Progenitor cell of endocrine pancreas (in vitro differentiated cells): ENCODE results near the gene TRMT44. TPM values are rescaled to one million over a fixed set of nuclear protein-coding genes. Genes with fewer than 3 reads are reported as not detected.

Experiments used
- DNase-seq: peaks from one replicate; pipeline ENCODE4 v3.0.0; 2021; ENCODE audit warnings: low spot score; ENCODE audit not compliant: unreplicated experiment
- H3K27ac Mint-ChIP-seq: 2 replicates; pipeline ENCODE4 v1.8.0; 2021; ENCODE audit warnings: mild to moderate bottlenecking, moderate library complexity, mixed read lengths
- H3K27me3 Mint-ChIP-seq: 2 replicates; pipeline ENCODE4 v1.8.0; 2021; ENCODE audit warnings: mixed read lengths
- H3K36me3 Mint-ChIP-seq: 2 replicates; pipeline ENCODE4 v1.8.0; 2022; ENCODE audit warnings: mixed read lengths; ENCODE audit not compliant: insufficient read depth
- H3K4me1 Mint-ChIP-seq: 2 replicates; pipeline ENCODE4 v1.8.0; 2021; ENCODE audit warnings: low read depth, mixed read lengths
- H3K4me3 Mint-ChIP-seq: 2 replicates; pipeline ENCODE4 v1.8.0; 2021; ENCODE audit warnings: low read depth, mild to moderate bottlenecking, moderate library complexity, mixed read lengths
- H3K9me3 Mint-ChIP-seq: 2 replicates; pipeline ENCODE4 v1.8.0; 2021; ENCODE audit warnings: low read depth, mixed read lengths
- CTCF ChIP-seq: fragments of 200-600 bp; sonication (generic); IDR thresholded peaks from one replicate; pipeline ENCODE4 v1.5.0; 2021; ENCODE audit warnings: antibody characterized with exemption, mild to moderate bottlenecking; ENCODE audit not compliant: unreplicated experiment
- total RNA-seq: library from RNA; stranded (reverse); gene quantifications from 2 replicates; pipeline ENCODE4 v1.2.1, GENCODE V29; 2021

TRMT44 gene
- total RNA-seq, 1 donor from 2014 or later = 31.0 TPM

- peaks cover 10% of the 10 kb centered on the region for H3K4me1 Mint-ChIP-seq
- no peak for DNase-seq
Observed at GRCh38 chr4:8398347-8398746, 42.2 kb upstream of the TRMT44 start.

GRCh38 chr4:8399298-8399697, 41.3 kb upstream of the TRMT44 start:
- Mint-ChIP-seq H3K36me3 (peaks cover 7% of the 10 kb centered on the region), H3K27ac (no peak overlapping the region)

More at GRCh38 chr4:8398347-8398746, 42.2 kb upstream of the TRMT44 start:
- TF ChIP-seq CTCF = no peak
- Mint-ChIP-seq H3K9me3 (no peaks in the 10 kb centered on the region), H3K36me3 (peaks cover 6% of the 10 kb centered on the region), H3K4me3 (no peak overlapping the region), H3K27me3 (no peaks in the 10 kb centered on the region), H3K27ac (peak overlapping the region; percentile 49)

GRCh38 chr4:8400632-8401325, 39.8 kb upstream of the TRMT44 start:
- Mint-ChIP-seq H3K4me1 (no peaks in the 10 kb centered on the region), H3K9me3 (no peaks in the 10 kb centered on the region), H3K4me3 (no peak overlapping the region), H3K27ac (no peak overlapping the region), H3K36me3 (peaks cover 11% of the 10 kb centered on the region), H3K27me3 (no peaks in the 10 kb centered on the region)
- DNase-seq = no peak
- no peak for TF ChIP-seq CTCF

More at GRCh38 chr4:8399298-8399697, 41.3 kb upstream of the TRMT44 start:
- no peak overlapping the region for H3K4me3 Mint-ChIP-seq
- no peak for TF ChIP-seq CTCF
- H3K9me3 Mint-ChIP-seq = no peaks in the 10 kb centered on the region
- no peaks in the 10 kb centered on the region for H3K27me3 Mint-ChIP-seq
- H3K4me1 Mint-ChIP-seq = peaks cover 2% of the 10 kb centered on the region
- no peak for DNase-seq

- H3K27me3 Mint-ChIP-seq = no peaks in the 10 kb centered on the region
- no peaks in the 10 kb centered on the region for H3K4me1 Mint-ChIP-seq
- no peak for DNase-seq
- H3K27ac Mint-ChIP-seq = no peak overlapping the region
- H3K4me3 Mint-ChIP-seq = no peak overlapping the region
- TF ChIP-seq CTCF = no peak
- peaks cover 7% of the 10 kb centered on the region for H3K9me3 Mint-ChIP-seq
- peaks cover 20% of the 10 kb centered on the region for H3K36me3 Mint-ChIP-seq
Observed at GRCh38 chr4:8401665-8402064, 38.9 kb upstream of the TRMT44 start.

- H3K27me3 Mint-ChIP-seq = no peaks in the 10 kb centered on the region
- no peak overlapping the region for H3K27ac Mint-ChIP-seq
- H3K4me3 Mint-ChIP-seq = no peak overlapping the region
- TF ChIP-seq CTCF = no peak
- peaks cover 20% of the 10 kb centered on the region for H3K36me3 Mint-ChIP-seq
- no peak for DNase-seq
- H3K9me3 Mint-ChIP-seq = peaks cover 7% of the 10 kb centered on the region
- H3K4me1 Mint-ChIP-seq = no peaks in the 10 kb centered on the region
Observed at GRCh38 chr4:8402181-8402597, 38.4 kb upstream of the TRMT44 start.
